ENCODE results near the gene FOXJ3. TPM values are rescaled to one million over a fixed set of nuclear protein-coding genes. Genes with fewer than 3 reads are reported as not detected.

The FOXJ3 gene
- total and polyA plus RNA-seq, 2 donors (not counting 1 experiment from before 2014, with no cell fraction given), result 22.6 to 29.5 TPM

- Histone ChIP-seq H3K9ac (ENCODE audit: insufficient read depth, low read length) (peak overlapping the region; percentile 32), H3K27ac (ENCODE audit: insufficient read depth, low read length) (peak overlapping the region; percentile 53), H3K4me1 (ENCODE audit: control insufficient read depth, extremely low read depth, insufficient read depth, low read length) (peaks cover 2% of the 10 kb centered on the region), H3K4me2 (ENCODE audit: extremely low read depth, insufficient read depth, low read length) (peak overlapping the region; percentile 94), H3K27me3 (ENCODE audit: control insufficient read depth, insufficient read depth, low read length) (no peaks in the 10 kb centered on the region), H3K36me3 (ENCODE audit: control insufficient read depth, insufficient read depth, low read length) (no peaks in the 10 kb centered on the region), H3K79me2 (ENCODE audit: control insufficient read depth, insufficient read depth, low read length) (peaks cover 56% of the 10 kb centered on the region), H2AFZ (ENCODE audit: low read length) (no peak overlapping the region), H3K9me3 (ENCODE audit: control insufficient read depth, insufficient read depth, low read depth, low read length) (no peaks in the 10 kb centered on the region), H3K4me3 (replicated peaks in 1 of 4; ENCODE audit: control extremely low read depth in 1 of 4, insufficient read depth in 1 of 4, low read depth in 3 of 4, low read length in 4 of 4) (peak overlapping the region; percentile 76 to 95 (median 81)), H4K20me1 (ENCODE audit: control insufficient read depth, extremely low read depth, insufficient read depth, low read length) (no peaks in the 10 kb centered on the region)
- TF ChIP-seq EZH2 (IDR thresholded peaks at IDR 0.05; ENCODE audit: low read length, missing control alignments) (no peak), CTCF (conservative IDR thresholded peaks at IDR 0.05 in 1 of 2, IDR thresholded peaks at IDR 0.05 in 1 of 2; ENCODE audit: low read depth in 1 of 2, low read length in 2 of 2) (no peak)
- peak in 1 of 2 donors; percentile 22 for DNase-seq (ENCODE audit: low read depth in 2 of 2)
Measured at GRCh38 chr1:42333662-42334239, 1.3 kb downstream of the FOXJ3 start.

DNA sequence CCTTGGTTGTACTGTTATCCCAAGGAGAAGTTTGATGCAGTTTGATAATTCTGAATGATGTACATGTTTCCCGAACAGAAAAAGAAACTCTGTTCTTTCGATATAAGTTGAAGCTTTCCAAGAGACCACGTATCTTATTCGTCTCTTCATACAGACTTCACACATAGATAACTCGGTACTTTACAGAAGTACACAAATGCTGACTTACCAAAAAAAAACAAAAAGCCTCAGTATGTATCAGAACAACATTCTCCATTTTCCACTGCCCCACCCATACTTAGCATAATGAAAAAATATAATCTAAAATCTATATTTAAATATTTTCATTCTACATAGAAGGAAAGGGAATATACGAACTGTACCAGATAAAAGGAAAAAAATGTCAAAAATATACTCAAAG is 2.2 kb downstream of the FOXJ3 start:
- Histone ChIP-seq H3K36me3 (ENCODE audit: control insufficient read depth, insufficient read depth, low read length) (no peaks in the 10 kb centered on the region), H3K9ac (ENCODE audit: insufficient read depth, low read length) (no peak overlapping the region), H3K79me2 (ENCODE audit: control insufficient read depth, insufficient read depth, low read length) (peaks cover 65% of the 10 kb centered on the region), H4K20me1 (ENCODE audit: control insufficient read depth, extremely low read depth, insufficient read depth, low read length) (no peaks in the 10 kb centered on the region), H3K4me1 (ENCODE audit: control insufficient read depth, extremely low read depth, insufficient read depth, low read length) (peaks cover 2% of the 10 kb centered on the region), H2AFZ (ENCODE audit: low read length) (no peak overlapping the region), H3K9me3 (ENCODE audit: control insufficient read depth, insufficient read depth, low read depth, low read length) (no peaks in the 10 kb centered on the region), H3K4me3 (replicated peaks in 1 of 4; ENCODE audit: control extremely low read depth in 1 of 4, insufficient read depth in 1 of 4, low read depth in 3 of 4, low read length in 4 of 4) (peak overlapping the region in 2 of 4 experiments; percentile 77 to 95), H3K27ac (ENCODE audit: insufficient read depth, low read length) (no peak overlapping the region), H3K4me2 (ENCODE audit: extremely low read depth, insufficient read depth, low read length) (peak overlapping the region; percentile 52), H3K27me3 (ENCODE audit: control insufficient read depth, insufficient read depth, low read length) (no peaks in the 10 kb centered on the region)
- DNase-seq (ENCODE audit: low read depth in 2 of 2), result no peak
- no peak for TF ChIP-seq CTCF (conservative IDR thresholded peaks at IDR 0.05 in 1 of 2, IDR thresholded peaks at IDR 0.05 in 1 of 2; ENCODE audit: low read depth in 1 of 2, low read length in 2 of 2)
- no peak for TF ChIP-seq EZH2 (IDR thresholded peaks at IDR 0.05; ENCODE audit: low read length, missing control alignments)

GRCh38 chr1:42330215-42330614 is 4.8 kb downstream of the FOXJ3 start:
- no peaks in the 10 kb centered on the region for H3K27me3 ChIP-seq (ENCODE audit: control insufficient read depth, insufficient read depth, low read length)
- no peaks in the 10 kb centered on the region for H3K4me1 ChIP-seq (ENCODE audit: control insufficient read depth, extremely low read depth, insufficient read depth, low read length)
- no peak overlapping the region for H3K27ac ChIP-seq (ENCODE audit: insufficient read depth, low read length)
- no peak for TF ChIP-seq EZH2 (IDR thresholded peaks at IDR 0.05; ENCODE audit: low read length, missing control alignments)
- no peak for TF ChIP-seq CTCF (conservative IDR thresholded peaks at IDR 0.05 in 1 of 2, IDR thresholded peaks at IDR 0.05 in 1 of 2; ENCODE audit: low read depth in 1 of 2, low read length in 2 of 2)
- no peaks in the 10 kb centered on the region for H3K36me3 ChIP-seq (ENCODE audit: control insufficient read depth, insufficient read depth, low read length)
- no peaks in the 10 kb centered on the region for H3K9me3 ChIP-seq (ENCODE audit: control insufficient read depth, insufficient read depth, low read depth, low read length)
- H3K4me2 ChIP-seq (ENCODE audit: extremely low read depth, insufficient read depth, low read length), result no peak overlapping the region
- H3K4me3 ChIP-seq (replicated peaks in 1 of 4; ENCODE audit: control extremely low read depth in 1 of 4, insufficient read depth in 1 of 4, low read depth in 3 of 4, low read length in 4 of 4), result no peak overlapping the region
- no peak for DNase-seq (ENCODE audit: low read depth in 2 of 2)
- H4K20me1 ChIP-seq (ENCODE audit: control insufficient read depth, extremely low read depth, insufficient read depth, low read length), result no peaks in the 10 kb centered on the region
- no peak overlapping the region for H3K9ac ChIP-seq (ENCODE audit: insufficient read depth, low read length)
- H3K79me2 ChIP-seq (ENCODE audit: control insufficient read depth, insufficient read depth, low read length), result peaks cover 89% of the 10 kb centered on the region
- H2AFZ ChIP-seq (ENCODE audit: low read length), result no peak overlapping the region
